ENCODE results near the gene BANP.

- TF ChIP-seq CTCF (IDR thresholded peaks at IDR 0.05) (no peak), POLR2A (IDR thresholded peaks at IDR 0.05) (no peak)
These were observed 12.2 kb downstream of the BANP start for GRCh38 chr16:87963400-87963799.

Measured in breast epithelium (tissue), 3 donors.